GM12878 (cell line): ENCODE results near the gene DKK3. TPM values are rescaled to one million over a fixed set of nuclear protein-coding genes. Genes with fewer than 3 reads are reported as not detected.

Experiments used
- ATAC-seq: fragments of 200-7000 bp; cut with Tn5 transposase; 3 replicates; pipeline ENCODE4 v1.9.1; 2020; ENCODE audit warnings: mild to moderate bottlenecking, moderate library complexity
- BruUV-seq: library from RNA; stranded (reverse); fragments of 400-500 nt; replicated peaks from 2 replicates; lab custom pipeline; 2021; lab: Mats Ljungman, UMichigan
- CTCF ChIA-PET: fragments of 300-600 bp; sonication (Branson Sonifier 250); formaldehyde crosslinking; extraction: SDS; loops from one replicate; lab custom pipeline; 2021; ENCODE audit warnings: inconsistent platforms; lab: Yijun Ruan, JAX
- POLR2A ChIA-PET: fragments of 350-600 bp; formaldehyde crosslinking; extraction: SDS; loops from one replicate; lab custom pipeline; 2021; ENCODE audit warnings: inconsistent platforms; lab: Charles Lee
- RAD21 ChIA-PET: fragments of 300-600 bp; sonication (Branson Sonifier 250); formaldehyde crosslinking; loops from one replicate; lab custom pipeline; 2023; ENCODE audit warnings: antibody characterized with exemption; ENCODE audit not compliant: unreplicated experiment; lab: Charles Lee
- SMC1A ChIA-PET: fragments of 300-600 bp; sonication (Branson Sonifier 250); formaldehyde crosslinking; loops from one replicate; lab custom pipeline; 2023; ENCODE audit not compliant: unreplicated experiment, uncharacterized antibody; lab: Charles Lee
- DNase-seq: peaks from one replicate; pipeline ENCODE4 v3.0.0-alpha.2; 2011; ENCODE audit warnings: low read depth, low spot score
- FAIRE-seq: peaks from 3 replicates; lab custom pipeline; 2011; peaks lifted over from hg19 to GRCh38; lab: Jason Lieb, UNC
- H2AFZ ChIP-seq: 2 replicates; pipeline ENCODE4 v1.6.0; 2011; ENCODE audit warnings: low read depth, low read length, control low read depth; ENCODE audit not compliant: control insufficient read depth
- H3K27ac ChIP-seq: 2 replicates; pipeline ENCODE4 v1.5.1; 2011; ENCODE audit warnings: control low read depth; ENCODE audit not compliant: control insufficient read depth, insufficient read depth
- H3K27me3 ChIP-seq, 2 experiments: replicated peaks in 1 of 2; 2 replicates each; pipeline versions ENCODE4 v1.6.0 to v1.6.1; 2011; ENCODE audit warnings: low read length in 1 of 2; ENCODE audit not compliant: control insufficient read depth in 2 of 2, insufficient read depth in 2 of 2
- H3K36me3 ChIP-seq, 2 experiments: 2 replicates each; pipeline ENCODE4 v1.5.1; 2011; ENCODE audit warnings: low read length in 1 of 2; ENCODE audit not compliant: control insufficient read depth in 2 of 2, insufficient read depth in 2 of 2
- H3K4me1 ChIP-seq: 2 replicates; pipeline ENCODE4 v1.6.1; 2011; ENCODE audit warnings: mild to moderate bottlenecking, low read length, moderate library complexity, mixed read lengths; ENCODE audit not compliant: control insufficient read depth, insufficient read depth
- H3K4me2 ChIP-seq: 2 replicates; pipeline ENCODE4 v1.6.0; 2011; ENCODE audit warnings: control low read depth; ENCODE audit not compliant: control insufficient read depth, insufficient read depth
- H3K4me3 ChIP-seq: fragments of 200-600 bp; sonication (generic); 2 replicates; pipeline ENCODE4 v1.5.1; 2016
- H3K79me2 ChIP-seq: 2 replicates; pipeline ENCODE4 v1.6.0; 2011; ENCODE audit warnings: low read length; ENCODE audit not compliant: control insufficient read depth, insufficient read depth
- H3K9ac ChIP-seq: 2 replicates; pipeline ENCODE4 v1.8.0; 2011; ENCODE audit warnings: low read length, control low read depth, mixed read lengths; ENCODE audit not compliant: control insufficient read depth, insufficient read depth
- H3K9me3 ChIP-seq: replicated peaks from 3 replicates; pipeline ENCODE4 v1.5.1; 2011; ENCODE audit warnings: mild to moderate bottlenecking, low read length; ENCODE audit not compliant: control insufficient read depth, insufficient read depth
- H4K20me1 ChIP-seq: 2 replicates; pipeline ENCODE4 v1.6.0; 2011; ENCODE audit not compliant: control insufficient read depth, insufficient read depth
- E4F1 ChIP-seq: fragments of 450-650 bp; IDR thresholded peaks from 2 replicates; pipeline ENCODE4 v1.6.1; 2018; ENCODE audit warnings: borderline replicate concordance, mild to moderate bottlenecking; ENCODE audit not compliant: partially characterized antibody
- MEF2A ChIP-seq: IDR thresholded peaks from 2 replicates; pipeline ENCODE4 v1.6.1; 2011; ENCODE audit warnings: low read depth, mild to moderate bottlenecking, low read length, moderate library complexity; ENCODE audit not compliant: insufficient read depth
- NFYB ChIP-seq: IDR thresholded peaks from 2 replicates; pipeline ENCODE4 v1.6.1; 2011; ENCODE audit warnings: low read depth, mild to moderate bottlenecking, low read length, improper control_type of control experiment, moderate library complexity; ENCODE audit not compliant: insufficient read depth
- RAD21 ChIP-seq: IDR thresholded peaks from 2 replicates; pipeline ENCODE4 v1.6.1; 2011; ENCODE audit warnings: mild to moderate bottlenecking, low read depth, low read length, moderate library complexity; ENCODE audit not compliant: insufficient read depth
- RFX5 ChIP-seq: IDR thresholded peaks from 2 replicates; pipeline ENCODE4 v1.6.1; 2011; ENCODE audit warnings: low read depth, low read length, improper control_type of control experiment
- TCF7 ChIP-seq: IDR thresholded peaks from 2 replicates; pipeline ENCODE4 v1.6.1; 2014; ENCODE audit warnings: antibody characterized with exemption, borderline replicate concordance
- USF2 ChIP-seq: IDR thresholded peaks from 2 replicates; pipeline ENCODE4 v1.6.1; 2011; ENCODE audit warnings: low read depth, low read length, improper control_type of control experiment, borderline replicate concordance
- YY1 ChIP-seq: IDR thresholded peaks from 2 replicates; pipeline ENCODE4 v1.6.1; 2011; ENCODE audit warnings: low read depth, mild to moderate bottlenecking, low read length
- ZBTB40 ChIP-seq: fragments of 450-650 bp; IDR thresholded peaks from 2 replicates; pipeline ENCODE4 v1.6.1; 2016; ENCODE audit warnings: mild to moderate bottlenecking, moderate library complexity, borderline replicate concordance
- WGBS: methylation state at CpG from one replicate; pipeline ENCODE4 v1.1.6; 2016; ENCODE audit warnings: low lambda C conversion rate; ENCODE audit not compliant: insufficient replicate concordance, insufficient coverage; ENCODE audit errors: missing lambda C conversion rate; 5-methylcytosine and 5-hydroxymethylcytosine counted together
- in situ Hi-C: fragments of 300-500 bp; cut with MboI; formaldehyde crosslinking; loops from 9 replicates; pipeline ENCODE4 v1.14.3; 2018; ENCODE audit warnings: mixed read lengths
- intact Hi-C: fragments of 100-400 bp; cut with micrococcal nuclease; formaldehyde crosslinking; loops from one replicate; pipeline ENCODE4 v1.14.2; 2022; ENCODE audit not compliant: unreplicated experiment
- polyA plus RNA-seq, 11 experiments: library from polyadenylated mRNA; depleted of rRNA in 4 of 11; unstranded in 6 of 11; stranded (reverse) in 5 of 11; fragments of >200 nt; fragmentation: Nextera tagmentation in 4 of 11; fragmentation: Illumina TruSeq in 1 of 11; extraction: Ambion mirVana in 4 of 11; extraction: Trizol in 1 of 11; gene quantifications; 1 replicate in 1 of 11; 2 replicates in 10 of 11; pipeline versions ENCODE4 v1.2.1 to v1.2.3, GENCODE V29; 2011 to 2016; ENCODE audit warnings: inconsistent platforms in 2 of 11, missing spikeins in 2 of 11, low read depth in 1 of 11
- total RNA-seq, 4 experiments: library from RNA; depleted of rRNA in 3 of 4; stranded (reverse); fragments of >200 nt in 3 of 4; fragmentation: Illumina TruSeq in 1 of 4; extraction: Trizol in 1 of 4; gene quantifications; 2 replicates each; pipeline versions ENCODE4 v1.2.1 to v1.2.3, GENCODE V29; 2013 to 2021

DKK3 gene
- total and polyA plus RNA-seq, 10 of the 15 experiments (the other 5 are each of a cell fraction or from before 2014, with no cell fraction given): 0.07 to 0.16 (median 0.15) TPM; not detected in 7

GRCh38 chr11:12008790-12009616, 577 bp upstream of the DKK3 start:
- no peaks in the 10 kb centered on the region for H3K79me2 ChIP-seq
- in situ Hi-C loops (no loop called here), intact Hi-C loops (no loop called here)
- SMC1A ChIA-PET: no interaction called here
- no peak overlapping the region for H3K4me2 ChIP-seq
- FAIRE-seq (no peak), DNase-seq (no peak), ATAC-seq (no peak)
- no peaks in the 10 kb centered on the region for H3K9me3 ChIP-seq
- WGBS: 20% methylated on average over 25 of the region's 76 CpGs
- RAD21 ChIA-PET: no interaction called here
- no peak overlapping the region for H3K9ac ChIP-seq
- H4K20me1 ChIP-seq: no peaks in the 10 kb centered on the region
- no peak overlapping the region for H2AFZ ChIP-seq
- BruUV-seq: no TSS peak
- CTCF ChIA-PET: no interaction called here
- peaks cover 2 to 12% of the 10 kb centered on the region in 2 experiments for H3K27me3 ChIP-seq
- POLR2A ChIA-PET: no interaction called here
- TF ChIP-seq RFX5 (no peak), RAD21 (no peak), E4F1 (no peak), NFYB (no peak), MEF2A (no peak), YY1 (no peak), ZBTB40 (no peak), TCF7 (no peak), USF2 (no peak)
- H3K4me3 ChIP-seq: no peak overlapping the region
- H3K36me3 ChIP-seq: no peaks in the 10 kb centered on the region
- no peaks in the 10 kb centered on the region for H3K4me1 ChIP-seq
- no peak overlapping the region for H3K27ac ChIP-seq
